H9 (cell line): ENCODE results near the gene SOCS6. TPM values are rescaled to one million over a fixed set of nuclear protein-coding genes. Genes with fewer than 3 reads are reported as not detected.

Experiments
- DNase-seq: peaks from one replicate; pipeline ENCODE4 v3.0.0-alpha.2; 2017
- H2AFZ ChIP-seq: one replicate; pipeline ENCODE4 v1.6.1; 2013; ENCODE audit warnings: mild to moderate bottlenecking, low read length, control low read depth, moderate library complexity
- H2AK5ac ChIP-seq: 2 replicates; pipeline ENCODE4 v1.6.1; 2013; ENCODE audit warnings: low read length, control low read depth, mixed read lengths; ENCODE audit not compliant: insufficient read length
- H2BK120ac ChIP-seq: one replicate; pipeline ENCODE4 v1.6.1; 2013; ENCODE audit warnings: low read depth, mild to moderate bottlenecking, low read length, control low read depth, inconsistent platforms; ENCODE audit not compliant: poor library complexity, severe bottlenecking
- H2BK12ac ChIP-seq: 2 replicates; pipeline ENCODE4 v1.6.1; 2013; ENCODE audit warnings: low read length, control low read depth, mixed read lengths, low read depth; ENCODE audit not compliant: insufficient read length
- H2BK15ac ChIP-seq: 2 replicates; pipeline ENCODE4 v1.6.1; 2013; ENCODE audit warnings: low read depth, low read length, control low read depth
- H2BK20ac ChIP-seq: one replicate; pipeline ENCODE4 v1.6.1; 2013; ENCODE audit warnings: low read depth, mild to moderate bottlenecking, low read length, control low read depth, inconsistent platforms; ENCODE audit not compliant: poor library complexity, severe bottlenecking
- H2BK5ac ChIP-seq: 2 replicates; pipeline ENCODE4 v1.6.1; 2013; ENCODE audit warnings: low read length, control low read depth, mixed read lengths; ENCODE audit not compliant: insufficient read length
- H3K14ac ChIP-seq: 2 replicates; pipeline ENCODE4 v1.6.1; 2013; ENCODE audit warnings: low read length, control low read depth; ENCODE audit not compliant: insufficient read depth
- H3K18ac ChIP-seq: 2 replicates; pipeline ENCODE4 v1.6.1; 2013; ENCODE audit warnings: low read depth, mild to moderate bottlenecking, mixed read lengths, low read length, control low read depth; ENCODE audit not compliant: insufficient read length
- H3K23ac ChIP-seq: 2 replicates; pipeline ENCODE4 v1.6.1; 2013; ENCODE audit warnings: low read length, control low read depth, mixed read lengths, low read depth; ENCODE audit not compliant: insufficient read length
- H3K23me2 ChIP-seq: 2 replicates; pipeline ENCODE4 v1.6.1; 2013; ENCODE audit warnings: low read depth, mild to moderate bottlenecking, mixed read lengths, low read length, control low read depth; ENCODE audit not compliant: insufficient read length, poor library complexity, severe bottlenecking
- H3K27ac ChIP-seq: 2 replicates; pipeline ENCODE4 v1.5.1; 2013; ENCODE audit warnings: low read length, control low read depth, mixed read lengths, low read depth; ENCODE audit not compliant: insufficient read length
- H3K27me3 ChIP-seq: 2 replicates; pipeline ENCODE4 v1.6.1; 2013; ENCODE audit warnings: low read length, control low read depth, inconsistent platforms; ENCODE audit not compliant: insufficient read depth
- H3K4ac ChIP-seq: 2 replicates; pipeline ENCODE4 v1.6.1; 2013; ENCODE audit warnings: low read depth, mild to moderate bottlenecking, control low read depth, inconsistent platforms, low read length, moderate library complexity
- H3K4me1 ChIP-seq: 2 replicates; pipeline ENCODE4 v1.6.1; 2013; ENCODE audit warnings: low read length, control low read depth, inconsistent platforms; ENCODE audit not compliant: insufficient read depth
- H3K4me2 ChIP-seq: 2 replicates; pipeline ENCODE4 v1.6.1; 2013; ENCODE audit warnings: low read length, control low read depth, mixed read lengths; ENCODE audit not compliant: insufficient read length, insufficient read depth
- H3K56ac ChIP-seq: 2 replicates; pipeline ENCODE4 v1.6.1; 2013; ENCODE audit warnings: low read depth, mild to moderate bottlenecking, mixed read lengths, low read length, control low read depth; ENCODE audit not compliant: insufficient read length
- H3K79me1 ChIP-seq: 2 replicates; pipeline ENCODE4 v1.6.1; 2013; ENCODE audit warnings: low read depth, mild to moderate bottlenecking, moderate library complexity, low read length, control low read depth, inconsistent platforms; ENCODE audit not compliant: insufficient read depth, poor library complexity, severe bottlenecking
- H3K79me2 ChIP-seq: 2 replicates; pipeline ENCODE4 v1.6.1; 2013; ENCODE audit warnings: low read length, control low read depth, inconsistent platforms; ENCODE audit not compliant: insufficient read depth
- H3K9ac ChIP-seq: 2 replicates; pipeline ENCODE4 v1.6.1; 2013; ENCODE audit warnings: low read length, control low read depth, mixed read lengths; ENCODE audit not compliant: insufficient read length; ENCODE audit errors: extremely low read depth
- H3K9me3 ChIP-seq: one replicate; pipeline ENCODE4 v1.6.1; 2013; ENCODE audit warnings: low read depth, low read length, inconsistent platforms; ENCODE audit not compliant: control insufficient read depth
- H3T11ph ChIP-seq: one replicate; pipeline ENCODE4 v1.6.1; 2013; ENCODE audit warnings: mild to moderate bottlenecking, low read length, control low read depth, inconsistent platforms
- H4K20me1 ChIP-seq: one replicate; pipeline ENCODE4 v1.6.1; 2013; ENCODE audit not compliant: control insufficient read depth, insufficient read length, insufficient read depth
- H4K5ac ChIP-seq: 2 replicates; pipeline ENCODE4 v1.6.1; 2013; ENCODE audit warnings: low read depth, mild to moderate bottlenecking, mixed read lengths, low read length, control low read depth; ENCODE audit not compliant: insufficient read length
- H4K8ac ChIP-seq: replicated peaks from 2 replicates; pipeline ENCODE4 v1.6.1; 2013; ENCODE audit warnings: low read length, control low read depth, mixed read lengths, low read depth; ENCODE audit not compliant: insufficient read length
- H4K91ac ChIP-seq: 2 replicates; pipeline ENCODE4 v1.6.1; 2013; ENCODE audit warnings: low read depth, mild to moderate bottlenecking, moderate library complexity, mixed read lengths, low read length, control low read depth; ENCODE audit not compliant: insufficient read length
- H3K27ac Mint-ChIP-seq, 3 experiments: 2 replicates in 2 of 3; 3 replicates in 1 of 3; pipeline ENCODE4 v1.8.0; 2020 to 2021; ENCODE audit warnings: mixed read lengths in 3 of 3, mild to moderate bottlenecking in 1 of 3, moderate library complexity in 1 of 3
- H3K27me3 Mint-ChIP-seq: 2 replicates; pipeline ENCODE4 v1.8.0; 2021; ENCODE audit warnings: low read depth, mild to moderate bottlenecking, moderate library complexity, mixed read lengths
- H3K36me3 Mint-ChIP-seq, 3 experiments: 2 replicates in 2 of 3; 3 replicates in 1 of 3; pipeline ENCODE4 v1.8.0; 2020 to 2021; ENCODE audit warnings: low read depth in 3 of 3, mixed read lengths in 3 of 3; ENCODE audit not compliant: insufficient read depth in 1 of 3
- H3K4me1 Mint-ChIP-seq, 2 experiments: 2 replicates each; pipeline ENCODE4 v1.8.0; 2020; ENCODE audit warnings: mixed read lengths in 2 of 2
- H3K4me3 Mint-ChIP-seq, 2 experiments: 2 replicates in 1 of 2; 3 replicates in 1 of 2; pipeline ENCODE4 v1.8.0; 2020 to 2021; ENCODE audit warnings: mild to moderate bottlenecking in 2 of 2, mixed read lengths in 2 of 2, moderate library complexity in 1 of 2
- H3K9me3 Mint-ChIP-seq, 2 experiments: 2 replicates in 1 of 2; 3 replicates in 1 of 2; pipeline ENCODE4 v1.8.0; 2020; ENCODE audit warnings: mild to moderate bottlenecking in 2 of 2, mixed read lengths in 2 of 2, moderate library complexity in 1 of 2
- CTCF ChIP-seq: fragments of 200-600 bp; sonication (generic); conservative IDR thresholded peaks from 3 replicates; pipeline ENCODE4 v1.8.0; 2021; ENCODE audit warnings: antibody characterized with exemption, mild to moderate bottlenecking
- WGBS: extraction: QIAGEN DNeasy Blood & Tissue Kit; methylation state at CpG from one replicate; pipeline ENCODE4 v1.1.7; 2013; ENCODE audit warnings: missing lambda C conversion rate, low lambda C conversion rate, mixed read lengths; ENCODE audit not compliant: insufficient read length; ENCODE audit errors: extremely low coverage; 5-methylcytosine and 5-hydroxymethylcytosine counted together
- total RNA-seq: library from RNA; stranded (reverse); gene quantifications from 2 replicates; pipeline ENCODE4 v1.2.1, GENCODE V29; 2021

SOCS6 gene
- total RNA-seq, 1 experiment from 2014 or later: 24.5 TPM

- no peak overlapping the region for H3K18ac ChIP-seq
- no peak overlapping the region for H2AFZ ChIP-seq
- H3K9ac ChIP-seq: no peak overlapping the region
- H3K4me3 Mint-ChIP-seq: no peak overlapping the region
- TF ChIP-seq CTCF: no peak
- H2BK12ac ChIP-seq: no peak overlapping the region
- WGBS: no CpG with 5 or more reads among the region's 2 CpGs
- H3K27me3 Mint-ChIP-seq: no peaks in the 10 kb centered on the region
- no peak overlapping the region for H4K5ac ChIP-seq
- no peak overlapping the region for H3K23ac ChIP-seq
- no peaks in the 10 kb centered on the region for H3K23me2 ChIP-seq
- peaks cover 56% of the 10 kb centered on the region for H3K79me2 ChIP-seq
- no peak overlapping the region for H3K14ac ChIP-seq
- no peak overlapping the region for H2BK15ac ChIP-seq
- peaks cover 46 to 48% of the 10 kb centered on the region in 2 experiments for H3K4me1 Mint-ChIP-seq
- peaks cover 0 to 2% (median 0%) of the 10 kb centered on the region in 3 experiments; a peak in 2 of 7 replicates for H3K36me3 Mint-ChIP-seq
- no peaks in the 10 kb centered on the region for H3K9me3 Mint-ChIP-seq
- DNase-seq: no peak
- H2BK120ac ChIP-seq: no peak overlapping the region
- H3K79me1 ChIP-seq: peaks cover 7% of the 10 kb centered on the region
- H3K27me3 ChIP-seq: no peaks in the 10 kb centered on the region
- no peak overlapping the region for H2BK20ac ChIP-seq
- H2AK5ac ChIP-seq: no peak overlapping the region
- peaks cover 10% of the 10 kb centered on the region; the same call in 1 of the 2 replicates for H3K4me1 ChIP-seq
- no peak overlapping the region for H3K56ac ChIP-seq
- H3K27ac Mint-ChIP-seq: peak overlapping the region in 2 of 3 experiments; percentile 58 to 67; a peak in 3 of 7 replicates
- H3K4ac ChIP-seq: no peak overlapping the region
- H4K91ac ChIP-seq: no peak overlapping the region
- no peaks in the 10 kb centered on the region for H3K9me3 ChIP-seq
- H3K4me2 ChIP-seq: no peak overlapping the region
- no peaks in the 10 kb centered on the region for H4K20me1 ChIP-seq
- H4K8ac ChIP-seq: no peak overlapping the region
- H3T11ph ChIP-seq: no peak overlapping the region
- no peak overlapping the region for H3K27ac ChIP-seq
- H2BK5ac ChIP-seq: no peak overlapping the region
Measured at GRCh38 chr18:70296781-70297180, 7.9 kb downstream of the SOCS6 start.
